ENCODE results near the gene PHF2.

DNA sequence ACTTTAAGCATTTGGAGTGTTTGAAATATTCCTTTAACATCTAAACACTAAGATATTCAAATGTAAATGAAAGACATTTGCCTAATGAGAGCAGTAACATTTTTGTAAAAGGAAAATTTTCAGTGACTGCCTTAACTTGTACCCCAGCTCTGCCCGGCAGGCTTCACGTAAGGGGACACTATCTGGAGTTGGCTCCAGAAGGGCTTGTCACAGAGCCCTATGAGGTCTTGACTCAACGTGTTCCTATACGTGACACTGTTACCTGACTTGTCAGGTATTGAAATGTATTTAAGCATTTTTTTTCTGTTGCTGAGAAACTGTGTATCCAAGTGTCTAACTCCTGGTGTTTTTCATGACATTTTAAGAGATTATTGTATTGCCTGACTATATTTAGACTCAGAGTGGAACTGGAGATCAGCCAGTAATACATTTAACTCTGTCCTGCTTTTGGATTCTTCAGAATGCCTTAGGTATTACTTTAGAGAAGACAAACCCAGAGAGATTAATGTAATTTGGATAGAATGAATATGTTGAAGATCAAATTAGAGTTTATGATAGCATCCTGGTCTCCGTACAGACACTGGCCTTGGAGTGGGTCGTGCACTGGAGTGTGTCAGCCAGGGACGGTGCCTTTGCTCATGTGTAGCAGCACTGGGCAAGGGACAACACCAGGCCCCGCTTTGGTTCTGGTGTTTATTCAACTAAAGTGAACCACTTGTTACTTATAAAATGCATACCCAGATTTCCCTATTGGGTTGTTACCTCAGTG is 34.6 kb upstream of the PHF2 start:
- TF ChIP-seq, protein P1, sequence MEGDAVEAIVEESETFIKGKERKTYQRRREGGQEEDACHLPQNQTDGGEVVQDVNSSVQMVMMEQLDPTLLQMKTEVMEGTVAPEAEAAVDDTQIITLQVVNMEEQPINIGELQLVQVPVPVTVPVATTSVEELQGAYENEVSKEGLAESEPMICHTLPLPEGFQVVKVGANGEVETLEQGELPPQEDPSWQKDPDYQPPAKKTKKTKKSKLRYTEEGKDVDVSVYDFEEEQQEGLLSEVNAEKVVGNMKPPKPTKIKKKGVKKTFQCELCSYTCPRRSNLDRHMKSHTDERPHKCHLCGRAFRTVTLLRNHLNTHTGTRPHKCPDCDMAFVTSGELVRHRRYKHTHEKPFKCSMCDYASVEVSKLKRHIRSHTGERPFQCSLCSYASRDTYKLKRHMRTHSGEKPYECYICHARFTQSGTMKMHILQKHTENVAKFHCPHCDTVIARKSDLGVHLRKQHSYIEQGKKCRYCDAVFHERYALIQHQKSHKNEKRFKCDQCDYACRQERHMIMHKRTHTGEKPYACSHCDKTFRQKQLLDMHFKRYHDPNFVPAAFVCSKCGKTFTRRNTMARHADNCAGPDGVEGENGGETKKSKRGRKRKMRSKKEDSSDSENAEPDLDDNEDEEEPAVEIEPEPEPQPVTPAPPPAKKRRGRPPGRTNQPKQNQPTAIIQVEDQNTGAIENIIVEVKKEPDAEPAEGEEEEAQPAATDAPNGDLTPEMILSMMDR (IDR thresholded peaks at IDR 0.05): no peak
- TF ChIP-seq ZFX (IDR thresholded peaks at IDR 0.05; ENCODE audit: borderline replicate concordance): no peak
